Caco-2 (cell line): ENCODE results near the gene FRMD4B. TPM values are rescaled to one million over a fixed set of nuclear protein-coding genes. Genes with fewer than 3 reads are reported as not detected.

Source experiments
- Bru-seq: library from RNA; stranded (reverse); fragments of 400-500 nt; gene quantifications from one replicate; lab custom pipeline; 2021; lab: Mats Ljungman, UMichigan
- BruChase-seq, 2 experiments: library from RNA; stranded (reverse); fragments of 400-500 nt; gene quantifications; one replicate each; lab custom pipeline; 2021; lab: Mats Ljungman, UMichigan
- BruUV-seq: library from RNA; stranded (reverse); fragments of 400-500 nt; replicated peaks from 2 replicates; lab custom pipeline; 2021; lab: Mats Ljungman, UMichigan
- CTCF ChIA-PET: fragments of 300-600 bp; sonication (Branson Sonifier 250); formaldehyde crosslinking; loops from one replicate; lab custom pipeline; 2022; ENCODE audit warnings: antibody characterized with exemption; lab: Charles Lee
- POLR2A ChIA-PET: fragments of 300-600 bp; sonication (Branson Sonifier 250); formaldehyde crosslinking; loops from one replicate; lab custom pipeline; 2022; ENCODE audit warnings: antibody characterized with exemption; lab: Charles Lee
- DNase-seq, 2 experiments: peaks; one replicate each; pipeline versions ENCODE4 v3.0.0 to v3.0.0-alpha.2; 2020 to 2022
- H3K27me3 ChIP-seq: replicated peaks from 2 replicates; pipeline ENCODE4 v1.6.0; 2011; ENCODE audit warnings: low read length; ENCODE audit not compliant: control insufficient read depth, insufficient read depth
- H3K36me3 ChIP-seq: 2 replicates; pipeline ENCODE4 v1.5.1; 2011; ENCODE audit warnings: low read length; ENCODE audit not compliant: control insufficient read depth, insufficient read depth
- H3K4me1 ChIP-seq: fragments of 250-450 bp; sonication (Bioruptor Pico); 2 replicates; pipeline ENCODE4 v1.5.1; 2020; ENCODE audit warnings: mild to moderate bottlenecking
- H3K4me3 ChIP-seq: 2 replicates; pipeline ENCODE4 v1.5.1; 2011; ENCODE audit warnings: low read depth, mild to moderate bottlenecking, control low read depth, low read length
- H3K9me3 ChIP-seq: fragments of 250-450 bp; sonication (Bioruptor Pico); 2 replicates; pipeline ENCODE4 v1.5.1; 2020; ENCODE audit warnings: mild to moderate bottlenecking, moderate library complexity
- H3K27ac Mint-ChIP-seq: one replicate; pipeline ENCODE4 v1.8.0; 2022; ENCODE audit warnings: mixed read lengths; ENCODE audit not compliant: unreplicated experiment
- H3K27me3 Mint-ChIP-seq: one replicate; pipeline ENCODE4 v1.8.0; 2022; ENCODE audit warnings: mixed read lengths; ENCODE audit not compliant: insufficient read depth, unreplicated experiment
- H3K36me3 Mint-ChIP-seq: one replicate; pipeline ENCODE4 v1.8.0; 2022; ENCODE audit warnings: mild to moderate bottlenecking, mixed read lengths; ENCODE audit not compliant: insufficient read depth, unreplicated experiment
- H3K4me1 Mint-ChIP-seq: one replicate; pipeline ENCODE4 v1.8.0; 2022; ENCODE audit warnings: low read depth, mixed read lengths; ENCODE audit not compliant: unreplicated experiment
- H3K4me3 Mint-ChIP-seq: one replicate; pipeline ENCODE4 v1.8.0; 2022; ENCODE audit warnings: mild to moderate bottlenecking, moderate library complexity, mixed read lengths; ENCODE audit not compliant: unreplicated experiment
- H3K9me3 Mint-ChIP-seq: one replicate; pipeline ENCODE4 v1.8.0; 2022; ENCODE audit warnings: mixed read lengths; ENCODE audit not compliant: unreplicated experiment
- intact Hi-C: fragments of 100-400 bp; cut with micrococcal nuclease; formaldehyde crosslinking; loops from one replicate; pipeline ENCODE4 v1.10.0; 2022; ENCODE audit not compliant: unreplicated experiment
- long read RNA-seq: library from polyadenylated mRNA; stranded (forward); transcript quantifications from one replicate; pipeline ENCODE4 v2.0.0, GENCODE V29; 2022
- total RNA-seq: library from RNA; stranded (reverse); gene quantifications from 2 replicates; pipeline ENCODE4 v1.2.3, GENCODE V29; 2022
- TF ChIP-seq, protein P1 (sequence below), 2 experiments: fragments of 200-600 bp in 1 of 2; IDR thresholded peaks; 1 replicate in 1 of 2; 2 replicates in 1 of 2; pipeline versions ENCODE4 v1.5.1 to v1.8.0; 2011 to 2022; ENCODE audit warnings: antibody characterized with exemption in 1 of 2, control low read depth in 1 of 2, inconsistent platforms in 1 of 2, low read depth in 1 of 2, low read length in 1 of 2, mild to moderate bottlenecking in 1 of 2, moderate library complexity in 1 of 2; ENCODE audit not compliant: insufficient read depth in 1 of 2, severe bottlenecking in 1 of 2, unreplicated experiment in 1 of 2

The FRMD4B gene
- total RNA-seq (43.2 and 47.5 TPM in 2 replicates), Bru-seq, nascent RNA (percentile 75 among the genes with signal in this experiment), BruChase-seq, experiment 1, labeled RNA remaining after a 2-hour chase (percentile 70 among the genes with signal in this experiment), BruChase-seq, experiment 2, labeled RNA remaining after a 6-hour chase (percentile 60 among the genes with signal in this experiment)
- long read RNA-seq, full-length matches to known transcripts = 1 of 39 reads
- long read RNA-seq, partial matches to known transcripts = 19 of 39 reads
- long read RNA-seq, other reads (novel, unspliced or antisense) = 19 of 39 reads

- Histone ChIP-seq H3K4me1 (peaks cover 5% of the 10 kb centered on the region; the same call in 1 of the 2 replicates), H3K36me3 (no peaks in the 10 kb centered on the region), H3K27me3 (peaks cover 1% of the 10 kb centered on the region; the same call in 1 of the 2 replicates), H3K9me3 (no peaks in the 10 kb centered on the region), H3K4me3 (peak within 1 kb of the TSS; percentile 46)
- BruUV-seq = no TSS peak
- Mint-ChIP-seq H3K27me3 (no peaks in the 10 kb centered on the region), H3K36me3 (no peaks in the 10 kb centered on the region), H3K9me3 (no peaks in the 10 kb centered on the region), H3K4me1 (no peaks in the 10 kb centered on the region), H3K27ac (no peak within 1 kb of the TSS), H3K4me3 (peak within 1 kb of the TSS; percentile 76)
- intact Hi-C loops = loop anchor here (1.0 kb wide), 2 partner anchors 62 to 225 kb away; no protein-coding TSS in a partner anchor
- ChIA-PET POLR2A (no interaction called here), CTCF (interaction anchor here (0.6 to 1.9 kb wide), 13 partner anchors 9 to 265 kb away, joined by 3 to 9 read pairs (median 3); no protein-coding TSS in a partner anchor)
- TF ChIP-seq, protein P1, sequence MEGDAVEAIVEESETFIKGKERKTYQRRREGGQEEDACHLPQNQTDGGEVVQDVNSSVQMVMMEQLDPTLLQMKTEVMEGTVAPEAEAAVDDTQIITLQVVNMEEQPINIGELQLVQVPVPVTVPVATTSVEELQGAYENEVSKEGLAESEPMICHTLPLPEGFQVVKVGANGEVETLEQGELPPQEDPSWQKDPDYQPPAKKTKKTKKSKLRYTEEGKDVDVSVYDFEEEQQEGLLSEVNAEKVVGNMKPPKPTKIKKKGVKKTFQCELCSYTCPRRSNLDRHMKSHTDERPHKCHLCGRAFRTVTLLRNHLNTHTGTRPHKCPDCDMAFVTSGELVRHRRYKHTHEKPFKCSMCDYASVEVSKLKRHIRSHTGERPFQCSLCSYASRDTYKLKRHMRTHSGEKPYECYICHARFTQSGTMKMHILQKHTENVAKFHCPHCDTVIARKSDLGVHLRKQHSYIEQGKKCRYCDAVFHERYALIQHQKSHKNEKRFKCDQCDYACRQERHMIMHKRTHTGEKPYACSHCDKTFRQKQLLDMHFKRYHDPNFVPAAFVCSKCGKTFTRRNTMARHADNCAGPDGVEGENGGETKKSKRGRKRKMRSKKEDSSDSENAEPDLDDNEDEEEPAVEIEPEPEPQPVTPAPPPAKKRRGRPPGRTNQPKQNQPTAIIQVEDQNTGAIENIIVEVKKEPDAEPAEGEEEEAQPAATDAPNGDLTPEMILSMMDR (IDR thresholded peaks at IDR 0.05; ENCODE audit: insufficient read depth in 1 of 2, low read depth in 1 of 2, low read length in 1 of 2, severe bottlenecking in 1 of 2, unreplicated experiment in 1 of 2) = peak in 1 of 2 experiments; percentile 78
- peak; percentile 59 to 82 for DNase-seq
Observed at GRCh38 chr3:69385723-69386555, at the start of gene FRMD4B. TSS of gene FRMD4B (minus strand) at chr3:69386088. CDS start at chr3:69385989, 99 bp downstream.

- Mint-ChIP-seq H3K4me1 (peaks cover 28% of the 10 kb centered on the region), H3K27me3 (no peaks in the 10 kb centered on the region), H3K9me3 (no peaks in the 10 kb centered on the region), H3K4me3 (no peak overlapping the region), H3K27ac (no peak overlapping the region), H3K36me3 (no peaks in the 10 kb centered on the region)
- H3K4me1 ChIP-seq = 0 out of 2 replicates have a peak, but pooled peaks cover 17% of the 10 kb centered on the region
- no peaks in the 10 kb centered on the region for H3K9me3 ChIP-seq
- ChIA-PET CTCF (interaction anchor here (0.7 kb wide), 1 partner anchor 271 kb away, joined by 3 read pairs; no protein-coding TSS in a partner anchor), POLR2A (no interaction called here)
- TF ChIP-seq, protein P1 (IDR thresholded peaks at IDR 0.05; ENCODE audit: insufficient read depth in 1 of 2, low read depth in 1 of 2, low read length in 1 of 2, severe bottlenecking in 1 of 2, unreplicated experiment in 1 of 2) = no peak
- DNase-seq = no peak
- H3K4me3 ChIP-seq = no peak overlapping the region
- H3K27me3 ChIP-seq = peaks cover 2% of the 10 kb centered on the region; the same call in 1 of the 2 replicates
- intact Hi-C loops = no loop called here
- no TSS peak for BruUV-seq
- no peaks in the 10 kb centered on the region for H3K36me3 ChIP-seq
Observed at GRCh38 chr3:69433969-69434325, 48.1 kb upstream of the FRMD4B start.
